Hematopoietic multipotent progenitor cell treated with erythropoietin and hydrocortisone succinate and interleukin-3 and kit ligand, for 8 days (in vitro differentiated cells): ENCODE results near the gene LRRC51.
"Not testable (repeated sequence)": the region's sequence is repeated elsewhere in the genome, so short reads cannot be mapped to it uniquely, and the experiment has no call there.

Experiments
- DNase-seq: peaks from one replicate; pipeline ENCODE4 v3.0.0-alpha.2; 2015

The LRRC51 gene

DNA sequence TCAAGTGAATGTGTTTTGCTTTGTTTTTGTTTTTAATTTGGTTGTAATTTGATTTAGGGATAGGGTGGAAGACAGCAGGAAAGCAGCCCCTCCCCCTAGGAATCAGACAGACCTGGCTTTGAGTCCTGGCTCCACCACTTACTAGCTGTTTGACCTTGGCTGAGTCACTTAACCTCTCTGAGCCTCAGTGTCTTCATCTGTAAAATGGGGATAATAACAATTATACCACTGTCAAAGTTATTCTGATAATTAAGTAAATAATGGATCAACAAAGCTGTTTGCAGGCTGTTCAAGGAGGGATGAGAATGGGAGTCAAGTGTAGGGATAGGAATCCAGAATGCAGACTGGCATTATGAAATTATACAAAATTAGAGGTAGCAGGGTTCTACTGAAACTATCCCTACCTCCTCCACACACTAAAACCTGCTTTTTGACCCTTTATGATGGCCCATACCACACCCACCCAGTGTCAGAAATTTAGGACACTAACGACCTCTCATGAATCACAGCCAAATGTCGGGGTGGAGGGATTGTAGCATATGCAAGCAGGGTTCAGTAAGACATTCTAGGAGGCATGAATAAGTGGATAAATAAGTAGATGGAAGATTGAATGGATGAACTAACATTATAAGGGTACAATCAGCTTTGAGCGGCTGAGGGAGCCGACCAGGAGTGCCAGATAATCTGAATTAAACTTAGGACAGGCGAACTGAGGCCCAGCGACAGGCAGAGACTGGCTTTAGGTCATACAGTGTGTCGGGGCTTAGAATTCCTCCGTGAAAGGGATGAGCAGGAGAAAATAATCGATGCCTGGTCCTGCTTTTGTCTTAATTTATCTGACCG lies 30.9 kb downstream of the LRRC51 start:
- DNase-seq: no peak

DNA sequence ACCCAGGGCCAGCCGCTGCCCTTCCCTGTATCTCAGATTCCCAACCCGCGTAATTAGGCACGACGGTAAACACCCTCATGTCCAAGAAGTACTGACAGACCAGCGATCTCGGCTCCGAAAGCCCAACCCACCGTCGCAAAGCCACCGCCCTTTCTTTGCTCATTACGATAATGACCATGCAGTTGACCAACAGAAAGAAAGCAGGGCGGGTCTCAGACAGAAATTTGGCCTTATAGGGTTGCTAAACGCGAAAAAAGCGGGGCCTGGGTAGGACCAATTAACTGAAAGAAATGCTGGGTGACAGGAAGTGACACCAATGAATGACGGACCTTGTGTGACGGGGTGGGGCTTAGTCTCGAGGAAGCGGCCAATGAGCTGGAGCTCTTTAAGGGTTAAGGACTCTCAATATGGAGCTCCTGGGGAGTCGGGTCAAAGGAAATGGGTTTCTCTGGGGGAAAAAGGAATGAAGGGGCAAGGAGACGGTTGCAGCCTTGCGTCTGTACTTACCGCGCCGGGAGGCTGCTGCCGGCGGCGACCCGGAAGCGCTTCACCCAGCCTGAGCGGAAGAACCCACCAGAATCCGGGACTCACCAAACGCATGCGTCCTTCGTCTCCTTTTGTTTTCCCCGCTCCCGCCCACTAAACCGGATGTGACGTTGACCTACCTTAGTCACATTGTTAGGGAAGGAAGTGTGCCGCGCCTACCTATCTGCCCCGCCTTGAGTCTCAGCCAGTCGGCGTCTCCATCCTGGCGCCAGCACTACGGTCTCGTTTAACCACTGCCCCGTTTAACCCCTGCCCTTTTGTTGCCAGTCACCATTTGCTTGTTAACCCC lies 31.7 kb downstream of the LRRC51 start, which contains the start of gene ANAPC15:
TSS of gene ANAPC15 (minus strand) at position 553 of the 835 bp plus-strand sequence. CDS start 1,419 bp downstream, outside the sequence.
- DNase-seq: peak; percentile 100

DNA sequence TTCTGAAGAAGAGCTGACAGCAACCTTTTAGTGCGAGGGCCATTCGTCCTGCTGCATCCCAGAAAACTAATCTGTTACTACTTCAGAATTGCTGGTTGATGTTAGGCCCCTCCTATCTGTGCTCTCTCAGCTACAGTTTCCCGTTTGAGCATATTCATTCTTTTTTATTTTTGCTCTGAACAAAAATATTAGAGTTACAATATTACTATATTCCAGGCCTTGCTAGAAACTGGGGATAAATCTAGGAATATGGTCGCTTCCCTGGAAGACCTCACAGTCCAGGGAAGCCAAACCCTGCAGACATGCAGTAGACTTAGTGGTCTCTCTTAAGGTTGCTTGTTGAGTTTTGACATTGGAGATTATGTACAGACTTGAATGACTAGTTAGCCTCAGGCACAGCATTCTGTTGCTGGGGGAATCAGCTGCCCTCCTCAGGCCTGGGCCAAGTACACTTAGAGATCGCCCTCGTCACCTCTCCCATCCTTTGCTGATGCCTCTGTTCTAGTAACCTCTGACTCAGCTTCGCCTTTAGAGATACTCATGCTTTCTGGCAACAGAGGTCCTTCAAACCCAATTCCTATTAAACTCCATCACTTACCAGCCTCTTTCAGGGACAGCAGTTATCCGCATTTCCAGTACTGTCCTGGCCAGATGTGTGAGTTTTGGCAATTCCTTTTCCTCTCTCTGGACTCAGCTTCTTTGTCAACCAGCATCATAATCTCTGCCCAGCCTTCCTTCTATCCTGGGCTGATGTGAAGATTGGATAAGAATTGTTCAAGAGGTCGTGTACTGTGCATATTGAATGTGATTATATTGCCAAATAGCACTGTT lies 32.5 kb downstream of the LRRC51 start:
- no peak for DNase-seq

DNA sequence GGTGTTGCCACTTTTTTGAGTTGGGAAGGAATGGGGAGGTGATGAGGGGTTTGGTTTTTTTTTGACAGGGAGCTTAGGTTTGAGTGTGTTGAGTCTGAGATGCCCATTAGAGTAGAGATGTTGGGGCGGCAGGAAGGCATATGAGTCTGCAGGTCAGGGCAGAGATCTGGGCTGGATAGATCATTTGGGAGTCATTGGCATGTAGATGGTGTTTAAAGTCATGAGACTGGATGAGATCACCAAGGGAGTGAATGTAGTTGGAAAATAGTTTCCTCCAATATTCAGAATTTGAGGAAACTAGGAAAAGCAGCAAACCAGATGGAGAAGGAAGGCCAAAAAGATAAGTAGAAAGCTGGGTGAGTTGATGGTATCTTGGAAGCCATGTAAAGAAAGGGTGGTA lies 33.9 kb downstream of the LRRC51 start:
- DNase-seq: no peak

DNA sequence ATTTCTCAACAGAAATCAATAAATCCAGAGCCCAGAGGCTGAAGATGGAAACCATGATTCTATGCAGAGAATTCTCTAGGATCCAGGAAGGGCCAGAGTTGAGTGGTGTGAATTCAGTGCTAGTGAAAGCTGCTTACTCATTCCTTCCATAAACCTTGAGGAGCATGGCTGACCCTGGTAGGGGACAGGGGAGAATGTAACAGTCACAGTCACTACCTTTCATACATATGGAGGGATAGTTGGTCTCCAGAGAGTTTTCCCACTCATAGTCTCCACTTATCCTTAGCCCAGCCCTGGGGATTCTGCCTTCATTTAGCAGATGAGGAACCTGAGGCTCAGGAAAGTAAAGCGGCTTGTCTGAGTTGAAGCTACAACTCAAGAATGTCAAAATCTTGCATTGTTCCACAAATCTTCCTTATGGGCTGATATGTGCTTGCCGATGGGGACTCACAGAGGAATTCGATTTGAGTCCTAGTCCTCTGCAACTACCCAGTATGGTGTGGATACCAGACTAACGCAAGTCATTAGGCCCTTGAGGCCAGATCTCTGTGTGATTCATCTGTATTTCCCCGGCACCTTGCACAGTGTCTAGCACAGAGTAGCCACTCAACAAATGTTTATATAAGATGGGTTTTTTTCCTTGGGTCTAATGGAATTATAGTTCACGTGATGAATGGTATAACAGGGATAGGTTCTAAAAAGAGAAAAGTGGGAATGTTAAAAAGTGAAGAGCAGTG lies 35.5 kb downstream of the LRRC51 start:
- DNase-seq: no peak

DNA sequence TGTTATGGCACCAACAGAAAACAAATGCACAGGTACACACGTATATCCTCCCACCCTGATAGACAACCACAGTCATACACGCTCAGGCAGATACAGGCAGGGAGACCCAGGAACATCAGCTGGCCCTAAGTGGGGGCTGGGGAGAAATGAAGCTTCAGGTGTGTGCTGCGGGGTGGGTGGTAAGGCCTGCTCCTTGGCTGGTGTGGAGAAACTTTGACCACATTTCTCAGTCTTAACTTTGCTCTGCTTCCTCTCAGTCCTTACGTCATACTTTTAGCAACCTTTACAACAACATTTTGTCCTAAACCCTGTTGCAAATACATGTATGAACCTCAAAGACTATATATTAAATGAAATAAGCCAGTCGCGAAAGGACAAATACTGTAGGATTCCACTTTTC lies 38.5 kb downstream of the LRRC51 start:
- no peak for DNase-seq

DNA sequence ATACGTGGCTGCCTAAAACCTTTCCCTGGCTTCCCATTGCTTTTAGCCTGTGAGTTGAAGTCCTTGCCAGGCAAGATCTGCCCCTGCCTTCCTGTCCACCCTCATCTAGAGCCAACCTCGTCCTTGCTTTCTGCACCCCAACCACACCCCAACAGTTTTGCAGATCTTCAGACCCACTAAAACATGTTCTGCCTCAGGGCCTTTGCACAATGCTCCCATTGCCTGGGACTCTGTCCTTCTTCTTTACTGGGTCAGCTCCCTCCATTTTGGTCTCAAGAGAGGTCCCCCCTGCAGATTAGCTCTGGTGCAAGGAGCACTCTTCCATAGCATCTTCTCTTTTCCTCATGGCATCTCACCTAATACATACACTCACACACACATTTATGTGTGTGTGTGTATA lies 40.3 kb downstream of the LRRC51 start:
- no peak for DNase-seq

DNA sequence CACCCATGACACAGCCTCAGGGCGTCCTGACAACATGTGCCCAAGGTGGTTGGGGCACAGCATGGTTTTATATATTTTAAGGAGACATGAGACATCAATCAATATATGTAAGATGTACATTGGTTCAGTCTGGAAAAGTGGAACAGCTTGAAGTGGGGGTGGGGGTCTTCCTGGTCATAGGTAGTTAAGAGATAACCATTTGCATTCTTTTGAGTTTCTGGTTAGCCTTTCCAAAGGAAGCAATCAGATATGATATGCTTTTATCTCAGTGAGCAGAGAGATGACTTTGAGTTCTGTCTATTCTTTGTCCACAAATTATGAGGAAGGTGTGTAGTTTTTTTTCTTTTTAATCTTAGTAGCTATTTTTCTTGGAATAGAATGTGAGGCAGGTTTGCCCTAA lies 42.0 kb downstream of the LRRC51 start:
- DNase-seq: no peak

DNA sequence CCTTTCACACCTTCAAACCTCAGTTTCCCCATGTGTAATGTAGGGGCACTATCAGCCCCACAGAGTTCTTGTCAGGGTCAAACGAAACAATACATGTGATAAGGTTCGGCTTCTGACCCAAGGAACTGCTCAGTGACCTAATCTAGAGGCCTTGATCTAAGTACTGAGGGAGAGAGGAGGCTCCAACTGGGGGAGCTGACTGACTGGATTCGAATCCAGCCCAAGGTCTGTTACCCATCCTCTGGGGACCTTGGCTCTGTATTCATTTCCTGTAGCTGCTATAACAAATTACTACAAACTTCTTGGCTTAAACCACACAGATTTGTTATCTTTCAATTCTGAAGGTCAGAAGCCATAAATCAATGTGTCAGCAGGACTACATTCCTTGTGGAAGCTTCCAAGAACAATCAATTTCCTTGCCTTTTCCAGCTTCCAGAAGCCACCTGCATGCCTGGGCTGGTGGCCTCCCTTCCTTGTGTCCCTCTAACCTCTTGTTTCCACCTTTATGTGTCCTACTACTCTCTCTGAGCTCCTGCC lies 42.5 kb downstream of the LRRC51 start:
- no peak for DNase-seq

DNA sequence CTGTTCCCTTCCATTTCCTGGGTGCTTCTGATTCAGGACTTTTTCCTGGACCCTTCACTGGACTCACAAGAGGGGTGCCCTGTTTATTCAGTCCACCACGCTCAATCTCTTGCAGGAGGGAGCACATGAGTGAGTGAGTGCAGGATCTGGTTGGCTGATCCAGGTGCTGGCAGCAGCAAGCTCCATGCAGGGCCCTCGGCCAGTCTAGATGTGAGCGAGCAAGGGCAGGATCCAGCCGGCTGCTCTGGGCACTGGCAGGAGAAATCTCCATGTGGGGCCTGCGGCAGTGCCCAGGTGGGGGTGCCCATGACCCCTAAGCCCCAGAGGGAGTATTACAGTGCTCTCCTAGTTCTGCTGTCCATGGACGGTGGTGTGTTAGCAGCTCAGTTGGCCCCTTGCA lies 43.4 kb downstream of the LRRC51 start:
- DNase-seq: no peak

DNA sequence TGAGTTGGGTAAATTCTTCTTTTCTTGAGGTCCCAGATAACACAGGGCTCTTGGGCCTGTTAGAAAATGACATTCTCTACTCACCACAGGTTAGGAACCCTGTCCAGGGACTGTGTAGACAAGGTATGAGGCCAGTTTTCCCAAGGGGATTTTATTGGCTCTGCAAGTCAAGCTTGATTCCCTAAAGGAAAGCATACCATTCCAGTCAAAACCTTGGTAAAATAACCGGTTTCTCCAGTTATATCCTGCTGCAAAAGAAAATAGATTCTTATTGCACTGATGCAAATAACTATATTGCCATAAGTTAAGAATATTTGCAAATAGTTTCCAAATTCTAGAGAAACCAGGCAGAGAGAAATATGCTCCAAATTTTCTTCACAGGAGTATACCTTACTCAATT lies 45.3 kb downstream of the LRRC51 start:
- DNase-seq: no peak

DNA sequence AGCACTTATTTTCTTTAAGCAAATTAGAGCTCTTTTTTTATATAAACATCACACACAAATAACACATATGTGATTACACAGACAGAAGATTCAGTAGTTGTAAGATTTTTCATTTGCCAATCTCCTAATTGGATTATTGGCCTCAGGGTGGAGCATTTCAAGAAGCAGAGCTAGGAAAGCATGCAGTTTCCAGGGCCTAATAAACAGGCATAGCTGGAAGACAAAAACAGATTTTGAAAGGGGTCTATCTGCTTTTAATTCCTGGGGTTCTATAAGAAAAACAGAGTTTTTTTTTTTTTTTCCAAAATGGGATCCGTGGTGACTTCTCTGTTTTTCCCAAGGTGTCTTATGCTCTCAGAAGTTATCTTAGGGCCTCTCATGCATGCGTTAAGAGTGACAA lies 47.3 kb downstream of the LRRC51 start:
- no peak for DNase-seq

DNA sequence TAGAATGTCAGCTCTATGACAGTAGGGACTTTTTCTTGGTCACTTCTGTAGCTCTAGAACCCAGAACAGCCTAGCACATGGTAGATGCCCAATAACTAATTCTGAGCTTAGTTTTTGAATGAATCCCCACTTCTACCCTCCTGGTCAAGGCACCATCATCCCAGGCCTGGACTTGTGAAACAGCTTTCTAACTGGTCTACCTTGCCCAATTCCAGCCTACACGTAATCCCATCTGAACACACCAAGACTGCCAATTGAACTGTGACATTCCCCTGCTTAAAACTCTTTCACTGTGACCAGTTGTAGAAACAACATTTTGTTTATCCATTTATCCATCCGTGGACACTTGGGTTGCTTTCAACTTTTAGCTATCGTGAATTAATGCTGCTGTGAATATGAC lies 48.7 kb downstream of the LRRC51 start:
- DNase-seq: no peak

DNA sequence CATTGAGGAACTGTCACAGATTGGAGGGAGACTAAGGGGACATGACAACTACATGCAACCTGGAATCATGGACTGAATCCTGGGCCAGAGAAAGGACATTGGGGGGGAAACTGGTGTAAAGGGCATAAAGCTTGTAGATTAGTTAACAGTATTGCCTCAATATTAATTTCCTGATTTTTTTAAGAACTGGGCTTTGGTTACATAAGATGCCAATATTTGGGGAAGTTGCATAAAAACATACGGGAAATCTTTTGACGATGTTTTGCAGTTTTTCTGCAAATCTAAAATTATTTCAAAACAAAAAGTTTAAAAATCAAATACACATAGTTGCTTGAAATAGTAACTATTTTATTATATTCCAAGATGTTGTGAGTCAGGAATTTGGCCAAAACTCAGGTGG lies 52.0 kb downstream of the LRRC51 start:
- no peak for DNase-seq

DNA sequence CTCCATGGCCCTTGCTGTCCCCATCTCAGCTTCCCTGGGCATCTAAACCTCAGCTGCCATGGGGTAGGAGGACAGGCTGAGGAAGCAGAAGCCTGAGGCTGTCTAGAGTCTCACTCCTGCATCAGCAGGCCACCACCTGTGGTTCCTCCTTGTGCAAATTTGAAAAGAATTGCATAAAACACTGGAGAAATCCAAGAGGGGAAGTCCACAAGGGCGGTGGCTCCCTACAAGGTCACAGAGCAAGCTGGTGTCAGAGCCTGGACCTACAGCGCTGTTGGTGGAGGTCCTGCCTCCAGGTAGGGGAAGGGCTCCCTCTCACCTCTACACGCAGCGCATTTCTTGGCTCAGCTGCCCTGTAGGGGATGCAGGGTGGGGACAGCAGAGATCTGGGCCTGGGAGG lies 54.8 kb downstream of the LRRC51 start, which contains the start of gene FOLR3:
TSS of gene FOLR3 (plus strand) at position 253 of the 400 bp plus-strand sequence. CDS start 228 bp downstream, outside the sequence.
- DNase-seq: not testable (repeated sequence)

DNA sequence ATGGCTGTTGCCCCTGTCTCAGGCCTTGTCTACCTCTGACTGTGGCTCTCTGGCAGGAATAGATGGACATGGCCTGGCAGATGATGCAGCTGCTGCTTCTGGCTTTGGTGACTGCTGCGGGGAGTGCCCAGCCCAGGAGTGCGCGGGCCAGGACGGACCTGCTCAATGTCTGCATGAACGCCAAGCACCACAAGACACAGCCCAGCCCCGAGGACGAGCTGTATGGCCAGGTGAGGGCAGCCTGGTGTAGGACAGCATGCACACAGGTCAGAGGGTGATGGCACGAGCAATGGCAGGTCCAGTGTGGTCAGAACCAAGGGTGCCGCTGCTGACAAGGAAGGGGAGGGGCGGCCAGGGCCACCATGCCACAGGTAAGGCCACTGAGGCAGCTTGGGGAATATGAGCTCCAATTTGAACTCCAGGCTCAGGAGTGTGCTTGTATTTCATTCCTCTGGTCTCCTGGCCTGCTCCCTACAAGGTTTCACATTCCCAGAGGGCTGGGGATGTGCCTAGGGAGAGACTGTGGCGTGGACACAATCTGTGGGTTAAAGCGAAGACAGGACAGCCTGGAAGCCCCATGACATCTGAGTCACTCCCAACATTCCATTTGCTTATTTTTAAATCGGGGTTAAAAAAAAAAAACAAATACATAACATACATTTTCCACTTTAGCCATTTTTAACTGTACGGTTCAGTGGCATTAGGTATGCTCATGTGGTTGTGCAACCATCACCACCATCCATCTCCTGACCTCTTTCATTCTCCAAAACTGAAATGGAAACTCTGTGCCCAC lies 55.4 kb downstream of the LRRC51 start:
- DNase-seq: no peak

DNA sequence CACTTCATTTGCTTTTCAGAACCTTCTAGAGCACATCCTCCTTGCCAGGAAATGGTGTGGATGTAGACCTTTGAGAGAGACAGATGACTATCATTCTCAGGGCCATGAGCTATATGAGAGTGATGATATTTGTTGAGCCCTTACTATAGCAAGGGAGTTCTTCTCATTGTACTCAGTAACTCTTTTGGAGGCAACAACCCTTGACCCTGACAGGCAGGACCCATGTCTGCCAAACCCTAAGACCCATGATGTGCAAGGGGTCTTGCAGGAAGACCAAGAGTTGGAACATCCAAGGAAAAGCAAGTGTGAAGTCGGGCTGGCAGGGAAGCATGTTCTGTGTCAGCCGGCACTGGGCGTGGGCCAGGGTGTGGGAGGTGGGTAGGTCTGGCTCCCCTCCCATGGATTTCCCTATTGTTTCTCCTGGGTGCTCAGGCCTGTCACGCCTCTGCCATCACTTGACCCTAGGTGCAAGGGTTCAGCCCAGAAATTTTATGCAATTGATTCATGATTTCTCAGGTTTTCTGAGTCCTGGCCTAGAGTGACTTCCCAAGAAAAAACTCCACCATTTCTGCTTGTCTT lies 56.1 kb downstream of the LRRC51 start:
- DNase-seq: no peak

DNA sequence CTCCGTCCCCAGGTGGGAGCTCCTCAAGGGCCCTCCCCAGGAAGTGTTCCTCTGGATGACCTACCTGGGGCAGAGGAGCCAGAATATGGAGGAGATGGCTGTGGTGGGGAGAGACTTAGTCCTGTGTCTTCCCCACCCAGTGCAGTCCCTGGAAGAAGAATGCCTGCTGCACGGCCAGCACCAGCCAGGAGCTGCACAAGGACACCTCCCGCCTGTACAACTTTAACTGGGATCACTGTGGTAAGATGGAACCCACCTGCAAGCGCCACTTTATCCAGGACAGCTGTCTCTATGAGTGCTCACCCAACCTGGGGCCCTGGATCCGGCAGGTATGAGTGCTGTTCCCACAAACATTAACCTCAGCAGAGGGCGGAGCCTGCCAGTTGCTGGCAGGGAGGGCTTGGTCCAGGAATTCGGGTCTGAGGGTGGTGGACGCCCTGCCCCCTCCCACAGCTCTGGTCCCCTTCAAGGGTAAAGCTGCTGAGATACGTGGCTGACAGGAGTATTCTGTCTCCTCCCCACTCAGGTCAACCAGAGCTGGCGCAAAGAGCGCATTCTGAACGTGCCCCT lies 58.3 kb downstream of the LRRC51 start:
- no peak for DNase-seq

DNA sequence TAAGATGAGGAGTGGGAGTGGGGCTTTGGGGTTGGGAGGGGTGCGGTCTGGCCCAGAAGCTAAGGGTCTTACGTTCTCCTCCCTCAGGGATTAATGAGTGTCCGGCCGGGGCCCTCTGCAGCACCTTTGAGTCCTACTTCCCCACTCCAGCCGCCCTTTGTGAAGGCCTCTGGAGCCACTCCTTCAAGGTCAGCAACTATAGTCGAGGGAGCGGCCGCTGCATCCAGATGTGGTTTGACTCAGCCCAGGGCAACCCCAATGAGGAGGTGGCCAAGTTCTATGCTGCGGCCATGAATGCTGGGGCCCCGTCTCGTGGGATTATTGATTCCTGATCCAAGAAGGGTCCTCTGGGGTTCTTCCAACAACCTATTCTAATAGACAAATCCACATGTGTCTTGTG lies 58.9 kb downstream of the LRRC51 start:
- DNase-seq: no peak

DNA sequence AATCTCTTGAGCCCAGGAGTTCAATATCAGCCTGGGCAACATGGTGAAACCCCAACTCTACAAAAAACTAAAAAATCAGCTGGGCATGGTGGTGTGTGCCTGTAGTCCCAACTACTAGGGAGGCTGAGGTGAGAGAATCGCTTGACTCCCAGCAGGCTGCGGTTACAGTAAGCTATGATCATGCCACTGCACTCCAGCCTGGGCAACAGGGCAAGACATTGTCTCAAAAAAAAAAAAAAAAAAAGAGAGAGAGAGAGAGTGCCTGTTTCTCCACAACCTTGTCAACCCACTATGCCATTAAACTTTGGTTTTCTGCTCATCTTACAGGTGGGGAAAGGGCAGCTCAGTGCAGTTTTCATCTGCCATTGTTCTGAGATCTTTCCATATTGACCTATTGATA lies 60.0 kb downstream of the LRRC51 start:
- DNase-seq: no peak
